PC-3 (cell line): ENCODE measurements around the gene PPP1R36. TPM values are rescaled to one million over a fixed set of nuclear protein-coding genes. Genes with fewer than 3 reads are reported as not detected.

Experiments used
- ATAC-seq: fragments of 200-7000 bp; cut with Tn5 transposase; 2 replicates; pipeline ENCODE4 v1.9.1; 2020; ENCODE audit warnings: mild to moderate bottlenecking, moderate library complexity
- BruUV-seq: library from RNA; stranded (reverse); fragments of 400-500 nt; replicated peaks from 2 replicates; lab custom pipeline; 2021; lab: Mats Ljungman, UMichigan
- CTCF ChIA-PET: fragments of 300-600 bp; sonication (Branson Sonifier 250); formaldehyde crosslinking; loops from one replicate; lab custom pipeline; 2022; ENCODE audit warnings: antibody characterized with exemption; lab: Charles Lee
- POLR2A ChIA-PET: fragments of 300-600 bp; sonication (Branson Sonifier 250); formaldehyde crosslinking; loops from one replicate; lab custom pipeline; 2022; ENCODE audit warnings: antibody characterized with exemption; ENCODE audit not compliant: unreplicated experiment; lab: Charles Lee
- DNase-seq: peaks from one replicate; pipeline ENCODE4 v3.0.0-alpha.2; 2015
- H2AFZ ChIP-seq: fragments of 300-600 bp; sonication (generic); 2 replicates; pipeline ENCODE4 v1.6.0; 2016; ENCODE audit warnings: antibody characterized with exemption, low read length
- H3F3A ChIP-seq: fragments of 300-600 bp; sonication (generic); one replicate; pipeline ENCODE4 v1.6.0; 2017; ENCODE audit warnings: antibody characterized with exemption, low read length, control low read depth, mild to moderate bottlenecking; ENCODE audit not compliant: unreplicated experiment
- H3K27ac ChIP-seq: fragments of 300-600 bp; sonication (generic); 2 replicates; pipeline ENCODE4 v1.5.1; 2016; ENCODE audit warnings: mild to moderate bottlenecking, low read length
- H3K27me3 ChIP-seq: fragments of 300-600 bp; sonication (generic); 2 replicates; pipeline ENCODE4 v1.6.1; 2016; ENCODE audit warnings: low read length, mixed read lengths
- H3K36me3 ChIP-seq: fragments of 300-600 bp; sonication (generic); 2 replicates; pipeline ENCODE4 v1.6.1; 2016; ENCODE audit warnings: low read depth, mixed run types, low read length, mixed read lengths
- H3K4me1 ChIP-seq: fragments of 300-600 bp; sonication (generic); 2 replicates; pipeline ENCODE4 v1.5.1; 2016; ENCODE audit warnings: low read length; ENCODE audit not compliant: insufficient read depth
- H3K4me2 ChIP-seq: fragments of 300-600 bp; sonication (generic); 2 replicates; pipeline ENCODE4 v1.6.0; 2016; ENCODE audit warnings: low read length
- H3K4me3 ChIP-seq: fragments of 300-600 bp; sonication (generic); 2 replicates; pipeline ENCODE4 v1.5.1; 2016; ENCODE audit warnings: mild to moderate bottlenecking, low read length, mixed read lengths
- H3K79me2 ChIP-seq: fragments of 300-600 bp; sonication (generic); 2 replicates; pipeline ENCODE4 v1.6.1; 2017; ENCODE audit warnings: low read length, mixed read lengths
- H3K9ac ChIP-seq: fragments of 300-600 bp; sonication (generic); 2 replicates; pipeline ENCODE4 v1.6.0; 2016; ENCODE audit warnings: mild to moderate bottlenecking, low read length
- H3K9me2 ChIP-seq: fragments of 300-600 bp; sonication (generic); replicated peaks from 2 replicates; pipeline ENCODE4 v1.6.1; 2016; ENCODE audit warnings: mixed run types, low read length, mixed read lengths
- H3K9me3 ChIP-seq: fragments of 300-600 bp; sonication (generic); 2 replicates; pipeline ENCODE4 v1.6.1; 2016; ENCODE audit warnings: low read length, mixed read lengths
- H4K20me1 ChIP-seq: fragments of 300-600 bp; sonication (generic); 2 replicates; pipeline ENCODE4 v1.6.1; 2016; ENCODE audit warnings: low read length, mixed read lengths
- CTCF ChIP-seq: fragments of 300-600 bp; sonication (generic); conservative IDR thresholded peaks from 2 replicates; pipeline ENCODE4 v1.5.1; 2017; ENCODE audit warnings: antibody characterized with exemption, low read depth, mild to moderate bottlenecking, low read length
- EZH2 ChIP-seq: fragments of 300-600 bp; sonication (generic); IDR thresholded peaks from one replicate; pipeline ENCODE4 v1.6.1; 2017; ENCODE audit warnings: antibody characterized with exemption, mild to moderate bottlenecking, low read length; ENCODE audit not compliant: unreplicated experiment
- EZH2phosphoT487 ChIP-seq: fragments of 300-600 bp; sonication (generic); IDR thresholded peaks from 2 replicates; pipeline ENCODE4 v1.6.1; 2018; ENCODE audit warnings: mild to moderate bottlenecking, antibody characterized with exemption, low read length, borderline replicate concordance
- intact Hi-C: fragments of 100-400 bp; cut with micrococcal nuclease; formaldehyde crosslinking; loops from 2 replicates; pipeline ENCODE4 v1.9.0; 2023
- total RNA-seq: library from RNA; depleted of rRNA; stranded (reverse); fragments of >200 nt; gene quantifications from 2 replicates; pipeline ENCODE4 v1.2.3, GENCODE V29; 2014

Gene PPP1R36
- total RNA-seq, 1 experiment from 2014 or later: 0.26 TPM

- DNase-seq (no peak), ATAC-seq (no peak)
- Histone ChIP-seq H3K36me3 (no peaks in the 10 kb centered on the region), H3K9ac (no peak overlapping the region), H2AFZ (no peak overlapping the region), H4K20me1 (no peaks in the 10 kb centered on the region), H3F3A (no peaks in the 10 kb centered on the region), H3K4me2 (no peak overlapping the region), H3K27me3 (no peaks in the 10 kb centered on the region), H3K4me3 (no peak overlapping the region), H3K27ac (no peak overlapping the region), H3K9me3 (no peaks in the 10 kb centered on the region), H3K9me2 (no peaks in the 10 kb centered on the region), H3K4me1 (peaks cover 11% of the 10 kb centered on the region), H3K79me2 (no peaks in the 10 kb centered on the region)
- intact Hi-C loops: no loop called here
- no TSS peak for BruUV-seq
- ChIA-PET POLR2A (no interaction called here), CTCF (no interaction called here)
- TF ChIP-seq EZH2 (no peak), CTCF (no peak), EZH2phosphoT487 (no peak)
Measured at GRCh38 chr14:64572386-64573104, 22.8 kb downstream of the PPP1R36 start.

- DNase-seq (no peak), ATAC-seq (no peak)
- Histone ChIP-seq H3K9me3 (no peaks in the 10 kb centered on the region), H3K4me2 (no peak overlapping the region), H2AFZ (no peak overlapping the region), H3K36me3 (no peaks in the 10 kb centered on the region), H3K4me3 (no peak overlapping the region), H3K4me1 (peaks cover 11% of the 10 kb centered on the region), H3K9ac (no peak overlapping the region), H3K79me2 (no peaks in the 10 kb centered on the region), H3K9me2 (no peaks in the 10 kb centered on the region), H3K27me3 (no peaks in the 10 kb centered on the region), H4K20me1 (no peaks in the 10 kb centered on the region), H3F3A (no peaks in the 10 kb centered on the region), H3K27ac (no peak overlapping the region)
- ChIA-PET POLR2A (interaction anchor here (0.6 kb wide), 1 partner anchor 16 kb away, joined by 3 read pairs; no protein-coding TSS in a partner anchor), CTCF (no interaction called here)
- intact Hi-C loops: no loop called here
- TF ChIP-seq EZH2 (no peak), EZH2phosphoT487 (no peak), CTCF (no peak)
- BruUV-seq: no TSS peak
Measured at GRCh38 chr14:64573109-64573508, 23.3 kb downstream of the PPP1R36 start.
